Hepatocyte (in vitro differentiated cells): ENCODE measurements around the gene IDH1. TPM values are rescaled to one million over a fixed set of nuclear protein-coding genes. Genes with fewer than 3 reads are reported as not detected.

Experiments used
- DNase-seq: peaks from one replicate; pipeline ENCODE4 v3.0.0-alpha.2; 2016; ENCODE audit warnings: low spot score
- H2AFZ ChIP-seq: fragments of 200-600 bp; sonication (generic); 2 replicates; pipeline ENCODE4 v1.6.0; 2016; ENCODE audit warnings: antibody characterized with exemption, mild to moderate bottlenecking
- H3K27ac ChIP-seq: fragments of 200-600 bp; sonication (generic); 2 replicates; pipeline ENCODE4 v1.5.1; 2016; ENCODE audit warnings: mild to moderate bottlenecking
- H3K27me3 ChIP-seq: fragments of 200-600 bp; sonication (generic); 2 replicates; pipeline ENCODE4 v1.6.1; 2016
- H3K36me3 ChIP-seq: fragments of 200-600 bp; sonication (generic); replicated peaks from 2 replicates; pipeline ENCODE4 v1.5.1; 2016; ENCODE audit warnings: low read depth; ENCODE audit not compliant: insufficient read depth
- H3K4me1 ChIP-seq: fragments of 200-600 bp; sonication (generic); 2 replicates; pipeline ENCODE4 v1.5.1; 2016; ENCODE audit warnings: mild to moderate bottlenecking, moderate library complexity; ENCODE audit not compliant: insufficient read depth
- H3K4me2 ChIP-seq: fragments of 200-600 bp; sonication (generic); 2 replicates; pipeline ENCODE4 v1.6.0; 2016
- H3K4me3 ChIP-seq: fragments of 200-600 bp; sonication (generic); 2 replicates; pipeline ENCODE4 v1.5.1; 2016; ENCODE audit warnings: mild to moderate bottlenecking
- H3K79me2 ChIP-seq: fragments of 200-600 bp; sonication (generic); 2 replicates; pipeline ENCODE4 v1.6.0; 2017; ENCODE audit warnings: mild to moderate bottlenecking
- H3K9me2 ChIP-seq: fragments of 200-600 bp; sonication (generic); replicated peaks from 2 replicates; pipeline ENCODE4 v1.6.0; 2017; ENCODE audit warnings: mild to moderate bottlenecking; ENCODE audit not compliant: insufficient read depth
- H3K9me3 ChIP-seq: fragments of 200-600 bp; sonication (generic); 2 replicates; pipeline ENCODE4 v1.5.1; 2016; ENCODE audit warnings: low read depth, mild to moderate bottlenecking
- H4K20me1 ChIP-seq: fragments of 200-600 bp; sonication (generic); 2 replicates; pipeline ENCODE4 v1.6.0; 2016; ENCODE audit warnings: mild to moderate bottlenecking; ENCODE audit not compliant: insufficient read depth, poor library complexity, severe bottlenecking
- CTCF ChIP-seq: fragments of 200-600 bp; sonication (generic); IDR thresholded peaks from 2 replicates; pipeline ENCODE4 v1.5.1; 2016; ENCODE audit warnings: antibody characterized with exemption, mild to moderate bottlenecking; ENCODE audit not compliant: poor library complexity
- EZH2 ChIP-seq: fragments of 200-600 bp; sonication (generic); IDR thresholded peaks from 2 replicates; pipeline ENCODE4 v1.6.1; 2016; ENCODE audit warnings: antibody characterized with exemption, mild to moderate bottlenecking, borderline replicate concordance
- EZH2phosphoT487 ChIP-seq: fragments of 200-600 bp; sonication (generic); IDR thresholded peaks from one replicate; pipeline ENCODE4 v1.6.1; 2018; ENCODE audit warnings: antibody characterized with exemption, mild to moderate bottlenecking, low read depth, moderate library complexity; ENCODE audit not compliant: unreplicated experiment, severe bottlenecking
- WGBS: methylation state at CpG from one replicate; pipeline ENCODE4 v1.1.6; 2016; ENCODE audit warnings: low lambda C conversion rate; ENCODE audit errors: missing lambda C conversion rate; 5-methylcytosine and 5-hydroxymethylcytosine counted together
- polyA plus RNA-seq: library from polyadenylated mRNA; unstranded; fragments of >200 nt; fragmentation: Nextera tagmentation; extraction: Ambion mirVana; gene quantifications from 2 replicates; pipeline ENCODE4 v1.2.1, GENCODE V29; 2016
- total RNA-seq: library from RNA; depleted of rRNA; stranded (reverse); fragments of >200 nt; gene quantifications from 2 replicates; pipeline ENCODE4 v1.2.3, GENCODE V29; 2014

The IDH1 gene
- total and polyA plus RNA-seq, 2 experiments from 2014 or later = 263 to 411 TPM

GRCh38 chr2:208189810-208190503, 64.9 kb downstream of the IDH1 start, which contains the start of gene C2orf80:
C2orf80 (minus strand) TSS chr2:208190030; CDS start chr2:208186986, 3,044 bp downstream.
- H3K4me2 ChIP-seq = no peak within 1 kb of the TSS
- no peaks in the 10 kb centered on the region for H3K79me2 ChIP-seq
- TF ChIP-seq CTCF (no peak), EZH2phosphoT487 (no peak)
- H3K36me3 ChIP-seq = no peaks in the 10 kb centered on the region
- no peaks in the 10 kb centered on the region for H3K9me3 ChIP-seq
- H4K20me1 ChIP-seq = no peaks in the 10 kb centered on the region
- no peaks in the 10 kb centered on the region for H3K4me1 ChIP-seq
- H3K27me3 ChIP-seq = no peaks in the 10 kb centered on the region
- H3K4me3 ChIP-seq = no peak within 1 kb of the TSS
- DNase-seq = no peak
- WGBS = 74% methylated on average over 10 of the region's 10 CpGs
- no peaks in the 10 kb centered on the region for H3K9me2 ChIP-seq
- no peak within 1 kb of the TSS for H3K27ac ChIP-seq
- H2AFZ ChIP-seq = no peak within 1 kb of the TSS

GRCh38 chr2:208189069-208189809, 65.6 kb downstream of the IDH1 start:
- no peaks in the 10 kb centered on the region for H3K4me1 ChIP-seq
- H3K27ac ChIP-seq = no peak overlapping the region
- H3K27me3 ChIP-seq = no peaks in the 10 kb centered on the region
- DNase-seq = no peak
- no peak overlapping the region for H2AFZ ChIP-seq
- TF ChIP-seq EZH2phosphoT487 = no peak
- TF ChIP-seq CTCF = no peak
- no peak for TF ChIP-seq EZH2
- no peaks in the 10 kb centered on the region for H3K9me3 ChIP-seq
- H3K9me2 ChIP-seq = no peaks in the 10 kb centered on the region
- H3K36me3 ChIP-seq = no peaks in the 10 kb centered on the region
- H3K4me2 ChIP-seq = no peak overlapping the region
- 66% methylated on average over 5 of the region's 5 CpGs for WGBS
- no peaks in the 10 kb centered on the region for H3K79me2 ChIP-seq
- H3K4me3 ChIP-seq = no peak overlapping the region
- H4K20me1 ChIP-seq = no peaks in the 10 kb centered on the region

- TF ChIP-seq CTCF (no peak), EZH2phosphoT487 (no peak), EZH2 (no peak)
- 80% methylated on average over 2 of the region's 2 CpGs for WGBS
- no peak overlapping the region for H3K4me3 ChIP-seq
- no peak for DNase-seq
- no peaks in the 10 kb centered on the region for H3K36me3 ChIP-seq
- H3K4me2 ChIP-seq = no peak overlapping the region
- H2AFZ ChIP-seq = no peak overlapping the region
- no peaks in the 10 kb centered on the region for H3K79me2 ChIP-seq
- no peaks in the 10 kb centered on the region for H3K4me1 ChIP-seq
- no peaks in the 10 kb centered on the region for H3K27me3 ChIP-seq
- H3K9me3 ChIP-seq = no peaks in the 10 kb centered on the region
- H3K27ac ChIP-seq = no peak overlapping the region
- no peaks in the 10 kb centered on the region for H4K20me1 ChIP-seq
- H3K9me2 ChIP-seq = no peaks in the 10 kb centered on the region
Observed at GRCh38 chr2:208186893-208187292, 68.0 kb downstream of the IDH1 start.
